Endothelial cell of umbilical vein (primary cell): ENCODE data around the gene NMRK2. TPM values are rescaled to one million over a fixed set of nuclear protein-coding genes. Genes with fewer than 3 reads are reported as not detected.

Source experiments
- BruUV-seq: library from RNA; stranded (reverse); fragments of 400-500 nt; replicated peaks from 2 replicates; lab custom pipeline; 2021; lab: Mats Ljungman, UMichigan
- CTCF ChIA-PET: fragments of 300-600, 350-600 bp; sonication (Branson Sonifier 250); formaldehyde crosslinking; loops from one replicate; lab custom pipeline; 2021; ENCODE audit warnings: antibody characterized with exemption, inconsistent platforms; lab: Charles Lee
- POLR2A ChIA-PET: fragments of 300-600, 350-600 bp; sonication (Branson Sonifier 250); formaldehyde crosslinking; loops from one replicate; lab custom pipeline; 2021; ENCODE audit warnings: antibody characterized with exemption, inconsistent platforms; lab: Charles Lee
- DNase-seq: peaks from one replicate; pipeline ENCODE4 v3.0.0-alpha.2; 2011; ENCODE audit warnings: low read depth, low spot score
- FAIRE-seq: peaks from 2 replicates; lab custom pipeline; 2011; peaks lifted over from hg19 to GRCh38; lab: Jason Lieb, UNC
- H2AFZ ChIP-seq: 2 replicates; pipeline ENCODE4 v1.6.0; 2012; ENCODE audit warnings: low read depth, low read length, control low read depth, inconsistent platforms
- H3K27ac ChIP-seq: 2 replicates; pipeline ENCODE4 v1.5.1; 2011; ENCODE audit warnings: low read depth, mild to moderate bottlenecking, control low read depth, low read length, moderate library complexity; ENCODE audit not compliant: insufficient read depth
- H3K27me3 ChIP-seq, 2 experiments: 2 replicates each; pipeline versions ENCODE4 v1.6.0 to v1.6.1; 2011; ENCODE audit warnings: low read length in 2 of 2, mixed read lengths in 1 of 2; ENCODE audit not compliant: control insufficient read depth in 2 of 2, insufficient read depth in 2 of 2
- H3K36me3 ChIP-seq, 2 experiments: 2 replicates in 1 of 2; 3 replicates in 1 of 2; pipeline ENCODE4 v1.5.1; 2011; ENCODE audit warnings: low read length in 2 of 2, mild to moderate bottlenecking in 1 of 2, moderate library complexity in 1 of 2; ENCODE audit not compliant: control insufficient read depth in 2 of 2, insufficient read depth in 2 of 2; ENCODE audit errors: extremely low read depth in 1 of 2
- H3K4me1 ChIP-seq: 3 replicates; pipeline ENCODE4 v1.5.1; 2011; ENCODE audit warnings: mild to moderate bottlenecking, low read length; ENCODE audit not compliant: control insufficient read depth, insufficient read depth; ENCODE audit errors: extremely low read depth
- H3K4me2 ChIP-seq: 2 replicates; pipeline ENCODE4 v1.6.1; 2011; ENCODE audit warnings: low read length, control low read depth, mixed read lengths; ENCODE audit not compliant: insufficient read depth
- H3K4me3 ChIP-seq, 3 experiments: fragments of 200-600 bp in 1 of 3; sonication (generic), shearing (Covaris generic) in 1 of 3; replicated peaks in 1 of 3; 2 replicates each; pipeline ENCODE4 v1.5.1; 2011 to 2016; ENCODE audit warnings: control low read depth in 3 of 3, low read length in 3 of 3, mild to moderate bottlenecking in 2 of 3, inconsistent platforms in 1 of 3, low read depth in 1 of 3, moderate library complexity in 1 of 3; ENCODE audit not compliant: insufficient read depth in 1 of 3
- H3K79me2 ChIP-seq: 2 replicates; pipeline ENCODE4 v1.6.0; 2012; ENCODE audit warnings: low read length, inconsistent platforms; ENCODE audit not compliant: control insufficient read depth, insufficient read depth
- H3K9ac ChIP-seq: replicated peaks from 2 replicates; pipeline ENCODE3; 2011; ENCODE audit warnings: low read length, control low read depth; ENCODE audit not compliant: insufficient read depth; ENCODE audit errors: extremely low read depth
- H3K9me1 ChIP-seq: replicated peaks from 3 replicates; pipeline ENCODE4 v1.6.0; 2011; ENCODE audit warnings: mild to moderate bottlenecking, low read length; ENCODE audit not compliant: control insufficient read depth, insufficient read depth; ENCODE audit errors: extremely low read depth
- H3K9me3 ChIP-seq: replicated peaks from 2 replicates; pipeline ENCODE4 v1.5.1; 2012; ENCODE audit warnings: low read length, inconsistent platforms; ENCODE audit not compliant: control insufficient read depth, insufficient read depth
- H4K20me1 ChIP-seq: replicated peaks from 2 replicates; pipeline ENCODE3; 2011; ENCODE audit warnings: mild to moderate bottlenecking, low read length; ENCODE audit not compliant: control insufficient read depth, insufficient read depth; ENCODE audit errors: extremely low read depth
- CTCF ChIP-seq, 2 donors: IDR thresholded peaks; 1 replicate in 1 of 2; 2 replicates in 1 of 2; pipeline ENCODE4 v1.5.1; 2011; ENCODE audit warnings: low read length in 2 of 2, mild to moderate bottlenecking in 2 of 2, moderate library complexity in 2 of 2, control low read depth in 1 of 2, inconsistent platforms in 1 of 2, low read depth in 1 of 2; ENCODE audit not compliant: insufficient read depth in 1 of 2; ENCODE audit errors: extremely low read depth in 1 of 2
- EZH2 ChIP-seq: IDR thresholded peaks from 2 replicates; pipeline ENCODE4 v1.6.1; 2012; ENCODE audit warnings: borderline replicate concordance, low read depth, mild to moderate bottlenecking, moderate library complexity, low read length, inconsistent platforms; ENCODE audit not compliant: severe bottlenecking
- FOS ChIP-seq: IDR thresholded peaks from 2 replicates; pipeline ENCODE4 v1.6.1; 2011; ENCODE audit warnings: mild to moderate bottlenecking, low read length, moderate library complexity, borderline replicate concordance; ENCODE audit not compliant: insufficient read depth
- GATA2 ChIP-seq: IDR thresholded peaks from 2 replicates; pipeline ENCODE4 v1.7.0; 2011; ENCODE audit warnings: low read depth, mild to moderate bottlenecking, moderate library complexity, mixed read lengths, low read length; ENCODE audit not compliant: insufficient read length, insufficient read depth
- JUN ChIP-seq: IDR thresholded peaks from 2 replicates; pipeline ENCODE4 v1.6.1; 2011; ENCODE audit warnings: borderline replicate concordance, low read depth; ENCODE audit not compliant: insufficient read length, insufficient read depth
- MAX ChIP-seq: IDR thresholded peaks from 2 replicates; pipeline ENCODE4 v1.6.1; 2011; ENCODE audit not compliant: insufficient read depth, insufficient read length
- MYC ChIP-seq: IDR thresholded peaks from one replicate; pipeline ENCODE4 v1.6.1; 2011; ENCODE audit warnings: mild to moderate bottlenecking, low read depth, low read length
- POLR2A ChIP-seq: IDR thresholded peaks from 2 replicates; pipeline ENCODE4 v1.6.1; 2012; ENCODE audit warnings: low read depth, mild to moderate bottlenecking, control low read depth, low read length
- POLR2AphosphoS5 ChIP-seq: IDR thresholded peaks from 2 replicates; pipeline ENCODE4 v1.6.1; 2012; ENCODE audit warnings: low read depth, mild to moderate bottlenecking, control low read depth, low read length, moderate library complexity; ENCODE audit not compliant: insufficient read depth
- dilution Hi-C: fragments of 300-500 bp; cut with MboI; formaldehyde crosslinking; loops from one replicate; pipeline ENCODE4 v1.15.0; 2019; ENCODE audit warnings: low sequenced_read_pairs; ENCODE audit not compliant: extremely low pct_ligation_motif_present
- intact Hi-C: fragments of 100-400 bp; cut with micrococcal nuclease; formaldehyde crosslinking; loops from one replicate; pipeline ENCODE4 v1.10.0; 2022
- polyA plus RNA-seq, 4 experiments: library from polyadenylated mRNA; depleted of rRNA in 3 of 4; stranded (reverse) in 3 of 4; unstranded in 1 of 4; fragments of >200 nt; gene quantifications; 2 replicates each; pipeline versions ENCODE4 v1.2.1 to v1.2.3, GENCODE V29; 2011 to 2012; ENCODE audit warnings: missing spikeins in 1 of 4
- total RNA-seq: library from RNA; stranded (reverse); gene quantifications from 2 replicates; pipeline ENCODE4 v1.2.3, GENCODE V29; 2021

Gene NMRK2
- total and polyA plus RNA-seq, 2 donors (not counting 3 experiments of a cell fraction or from before 2014, with no cell fraction given), result not detected

GRCh38 chr19:3902317-3902973 is 30.4 kb upstream of the NMRK2 start:
- Histone ChIP-seq H3K36me3 (no peaks in the 10 kb centered on the region), H3K27ac (no peak overlapping the region), H3K9me3 (no peaks in the 10 kb centered on the region), H3K4me3 (no peak overlapping the region), H3K4me1 (no peaks in the 10 kb centered on the region), H3K9me1 (no peaks in the 10 kb centered on the region), H3K79me2 (no peaks in the 10 kb centered on the region), H3K4me2 (no peak overlapping the region), H3K9ac (no peak overlapping the region), H4K20me1 (no peaks in the 10 kb centered on the region), H3K27me3 (peaks cover 0 to 1% of the 10 kb centered on the region in 2 experiments), H2AFZ (no peak overlapping the region)
- no peak for FAIRE-seq
- ChIA-PET POLR2A (no interaction called here), CTCF (no interaction called here)
- dilution Hi-C loops (no loop called here), intact Hi-C loops (no loop called here)
- TF ChIP-seq MYC, result no peak
- no peak for TF ChIP-seq POLR2A
- no peak for TF ChIP-seq FOS
- no peak for TF ChIP-seq POLR2AphosphoS5
- TF ChIP-seq EZH2, result no peak
- no peak for TF ChIP-seq GATA2
- no peak for TF ChIP-seq JUN
- TF ChIP-seq MAX, result no peak
- TF ChIP-seq CTCF (IDR thresholded peaks at IDR 0.05; ENCODE audit: extremely low read depth in 1 of 2, insufficient read depth in 1 of 2, low read depth in 1 of 2, low read length in 2 of 2), result no peak
- DNase-seq, result no peak
- no TSS peak for BruUV-seq
